Stimulated activated CD4-positive, alpha-beta T cell treated with anti-CD3 and anti-CD28 coated beads, Interleukin-4, amount 100 ng/mL, for 4 hours (primary cell): Measurements from ENCODE around the gene MMP17.
"Not testable (repeated sequence)": the region's sequence is repeated elsewhere in the genome, so short reads cannot be mapped to it uniquely, and the experiment has no call there.

Source experiments
- DNase-seq, 2 experiments: peaks; one replicate each; pipeline ENCODE4 v3.0.0-alpha.2; 2020

Gene MMP17

DNA sequence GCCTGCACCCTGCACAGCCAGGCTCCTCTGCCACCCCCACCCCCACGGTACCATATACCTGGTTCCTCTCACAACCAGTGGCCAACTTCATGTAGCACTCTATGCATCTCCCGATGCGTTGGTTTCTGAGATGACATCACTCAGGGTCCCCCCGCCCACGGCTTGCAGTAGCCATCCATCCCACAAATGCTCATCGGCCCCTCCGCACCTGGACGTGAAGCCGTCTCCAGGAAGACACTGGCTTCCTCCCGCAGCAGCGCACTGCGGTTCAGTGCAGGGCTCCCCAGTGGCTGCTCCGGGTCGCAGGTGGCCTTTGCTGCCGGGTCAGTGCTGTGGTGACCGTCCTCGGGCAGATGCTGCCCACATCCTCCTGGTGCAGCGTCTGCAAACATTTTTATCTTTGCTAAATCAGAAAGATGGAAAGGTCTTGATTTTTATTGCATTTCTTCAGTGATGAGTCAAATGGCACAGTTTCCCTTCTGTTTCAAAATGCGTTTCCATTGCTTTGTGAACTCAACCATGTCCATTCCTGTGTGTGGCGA lies 27.5 kb upstream of the MMP17 start:
- DNase-seq, result no peak

DNA sequence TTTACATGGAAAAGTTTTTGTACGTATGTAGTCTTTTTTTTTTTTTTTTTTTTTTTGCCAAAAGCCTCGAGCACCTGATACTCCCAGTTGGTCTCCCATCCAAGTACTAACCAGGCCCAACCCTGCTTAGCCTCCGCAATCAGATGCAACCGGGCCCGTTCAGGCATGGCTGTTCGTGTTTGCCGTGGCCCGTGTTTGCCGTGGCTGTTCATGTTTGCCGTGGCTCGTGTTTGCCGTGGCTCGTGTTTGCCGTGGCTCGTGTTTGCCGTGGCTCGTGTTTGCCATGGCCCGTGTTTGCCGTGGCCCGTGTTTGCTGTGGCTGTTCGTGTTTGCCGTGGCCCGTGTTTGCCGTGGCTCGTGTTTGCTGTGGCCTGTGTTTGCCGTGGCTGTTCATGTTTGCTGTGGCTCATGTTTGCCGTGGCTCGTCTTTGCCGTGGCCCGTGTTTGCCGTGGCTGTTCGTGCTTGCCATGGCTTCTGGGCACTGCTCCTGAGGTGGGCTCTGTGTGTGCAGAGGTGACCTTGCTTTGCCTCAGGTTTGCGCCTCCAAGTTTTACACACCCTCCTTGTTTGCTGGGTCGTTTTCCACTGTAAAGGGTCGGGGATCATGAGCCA lies 26.8 kb upstream of the MMP17 start:
- DNase-seq, result no peak

DNA sequence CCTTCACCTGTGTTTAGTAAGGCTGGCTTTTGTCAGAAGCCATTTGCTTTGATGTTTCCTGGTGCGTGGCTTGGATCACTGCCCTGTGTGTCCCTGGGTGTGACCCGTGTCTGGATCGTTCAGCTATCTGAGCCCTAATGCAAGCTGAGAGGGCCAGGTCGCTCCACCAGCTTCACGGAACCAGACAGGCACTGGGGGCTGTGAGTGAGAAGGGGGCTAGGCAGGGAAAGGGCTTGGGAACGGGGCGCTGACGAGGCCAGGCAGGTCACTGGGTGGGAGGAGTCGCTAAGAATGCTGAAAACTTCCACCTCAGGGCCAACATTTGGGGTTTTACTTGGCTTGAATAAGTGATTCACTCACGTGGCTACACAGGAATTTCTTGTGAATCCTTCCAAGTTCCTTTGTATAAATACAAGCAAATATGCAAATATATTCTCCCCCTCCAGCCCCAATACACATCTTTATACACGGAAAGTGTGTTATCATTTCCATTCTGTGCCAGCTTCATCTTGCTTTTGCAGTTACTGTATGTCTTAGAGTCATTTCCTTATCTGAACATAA lies 24.2 kb upstream of the MMP17 start:
- no peak for DNase-seq

DNA sequence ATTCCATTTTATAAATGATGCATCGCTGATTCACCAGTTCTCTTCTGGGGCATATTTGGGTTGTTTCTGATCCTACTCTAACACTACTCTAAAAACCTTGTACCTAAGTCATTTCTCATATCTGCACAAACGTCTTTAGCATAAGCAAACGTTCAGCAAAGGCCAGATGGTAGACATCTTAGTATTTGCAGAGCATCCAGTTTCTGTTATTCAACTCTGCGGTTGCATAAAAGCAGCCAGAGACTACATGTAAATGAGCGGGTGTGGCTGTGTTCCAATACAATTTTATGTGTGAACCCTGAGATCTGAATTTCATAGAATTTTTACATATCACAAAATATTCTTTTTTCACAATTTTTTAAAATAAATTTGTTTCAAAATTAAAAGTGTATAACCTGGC lies 22.8 kb upstream of the MMP17 start:
- DNase-seq, result no peak

DNA sequence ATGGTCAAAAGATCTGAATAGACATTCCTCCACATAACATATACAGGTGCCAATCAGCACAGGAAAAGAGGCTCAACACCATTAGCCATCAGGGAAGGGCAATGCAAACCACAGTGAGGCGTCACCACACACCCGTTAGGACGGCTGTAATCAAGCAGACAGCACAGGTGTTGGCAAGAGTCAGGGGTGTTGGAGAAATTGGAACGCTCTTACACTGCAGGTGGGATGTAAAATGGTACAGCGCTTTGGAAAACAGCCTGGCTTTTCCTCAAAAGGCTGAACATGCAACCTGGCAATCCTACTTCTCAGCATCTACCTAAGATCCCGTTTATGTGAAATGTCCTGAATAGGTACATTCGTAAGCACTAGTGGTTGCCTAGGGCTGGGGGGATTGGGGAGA lies 21.5 kb upstream of the MMP17 start:
- DNase-seq, result no peak

DNA sequence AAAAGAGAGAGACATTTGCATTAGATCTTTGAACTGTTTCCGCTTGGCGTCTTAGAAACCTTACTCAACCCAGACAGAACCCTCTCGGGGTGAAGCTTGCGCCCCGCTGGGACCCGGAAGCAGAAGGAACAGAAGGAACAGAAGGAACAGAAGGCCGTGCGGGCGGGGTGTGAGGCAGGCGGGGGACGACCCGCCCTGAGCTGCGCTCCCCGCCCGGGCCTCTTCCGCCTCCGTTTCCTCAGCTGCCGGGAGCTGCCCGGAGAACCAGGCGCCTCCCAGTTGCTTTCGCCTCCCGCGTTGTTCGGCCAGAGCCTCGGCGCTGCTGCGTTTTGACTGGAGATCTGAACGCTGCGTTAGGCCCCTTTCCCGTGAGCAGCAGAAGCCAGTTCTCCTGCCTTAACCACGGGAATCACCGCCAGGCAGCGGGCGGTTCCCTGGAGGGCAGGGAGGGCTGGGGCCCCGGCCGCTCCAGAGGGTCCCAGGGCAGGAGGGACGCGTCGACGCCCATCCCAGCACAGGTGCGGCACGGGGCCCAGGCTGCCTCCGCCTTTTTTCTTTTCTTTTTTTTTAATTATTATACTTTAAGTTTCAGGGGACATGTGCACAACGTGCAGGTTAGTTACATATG lies 19.3 kb upstream of the MMP17 start:
- DNase-seq, result no peak

DNA sequence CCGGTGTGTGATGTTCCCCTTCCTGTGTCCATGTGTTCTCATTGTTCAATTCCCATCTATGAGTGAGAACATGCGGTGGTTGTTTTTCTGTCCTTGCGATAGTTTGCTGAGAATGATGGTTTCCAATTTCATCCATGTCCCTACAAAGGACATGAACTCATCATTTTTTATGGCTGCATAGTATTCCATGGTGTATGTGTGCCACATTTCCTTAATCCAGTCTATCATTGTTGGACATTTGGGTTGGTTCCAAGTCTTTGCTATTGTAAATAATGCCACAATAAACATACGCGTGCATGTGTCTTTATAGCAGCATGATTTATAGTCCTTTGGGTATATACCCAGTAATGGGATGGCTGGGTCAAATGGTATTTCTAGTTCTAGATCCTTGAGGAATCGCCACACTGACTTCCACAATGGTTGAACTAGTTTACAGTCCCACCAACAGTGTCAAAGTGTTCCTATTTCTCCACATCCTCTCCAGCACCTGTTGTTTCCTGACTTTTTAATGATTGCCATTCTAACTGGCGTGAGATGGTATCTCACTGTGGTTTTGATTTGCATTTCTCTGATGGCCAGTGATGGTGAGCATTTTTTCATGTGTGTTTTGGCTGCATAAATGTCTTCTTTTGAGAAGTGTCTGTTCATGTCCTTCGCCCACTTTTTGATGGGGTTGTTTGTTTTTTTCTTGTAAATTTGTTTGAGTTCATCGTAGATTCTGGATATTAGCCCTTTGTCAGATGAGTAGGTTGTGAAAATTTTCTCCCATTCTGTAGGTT lies 18.5 kb upstream of the MMP17 start:
- not testable (repeated sequence) for DNase-seq

DNA sequence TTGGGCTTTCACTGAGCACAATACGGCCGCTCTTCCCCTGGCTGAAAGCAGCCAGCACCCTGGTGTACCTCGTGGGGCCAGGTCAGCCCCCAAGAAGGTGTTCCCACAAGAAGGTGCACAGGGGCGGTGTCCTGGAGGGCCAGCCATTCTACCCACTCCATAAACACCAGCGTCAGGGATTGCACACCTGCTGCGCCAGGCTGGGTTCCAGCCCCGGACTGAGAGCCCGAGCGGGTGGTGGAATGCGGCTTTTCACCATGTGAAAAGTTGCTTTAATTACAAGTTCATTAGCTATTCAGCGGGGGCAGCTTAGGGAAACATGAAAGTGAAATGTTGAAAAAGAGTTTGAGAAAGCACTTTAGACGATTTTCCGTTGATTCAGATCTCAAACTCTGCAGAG lies 17.5 kb upstream of the MMP17 start:
- DNase-seq, result no peak

DNA sequence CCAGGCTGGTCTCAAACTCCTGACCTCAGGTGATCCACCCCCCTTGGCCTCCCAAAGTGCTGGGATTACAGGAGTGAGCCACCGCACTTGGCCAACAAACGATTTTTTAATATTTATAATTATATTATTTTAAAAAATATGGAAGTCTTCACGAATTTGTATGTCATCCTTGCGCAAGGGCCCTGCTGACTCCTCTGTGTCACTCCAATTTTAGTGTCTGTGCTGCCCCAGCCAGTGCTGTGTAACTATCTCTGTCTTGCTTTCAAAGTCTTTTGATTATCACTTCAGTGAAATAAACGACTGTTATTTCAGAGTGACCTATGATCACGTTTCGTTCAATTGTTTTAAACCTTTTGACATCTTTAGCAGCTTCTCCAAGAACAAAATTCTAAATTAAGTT lies 13.1 kb upstream of the MMP17 start:
- no peak for DNase-seq

DNA sequence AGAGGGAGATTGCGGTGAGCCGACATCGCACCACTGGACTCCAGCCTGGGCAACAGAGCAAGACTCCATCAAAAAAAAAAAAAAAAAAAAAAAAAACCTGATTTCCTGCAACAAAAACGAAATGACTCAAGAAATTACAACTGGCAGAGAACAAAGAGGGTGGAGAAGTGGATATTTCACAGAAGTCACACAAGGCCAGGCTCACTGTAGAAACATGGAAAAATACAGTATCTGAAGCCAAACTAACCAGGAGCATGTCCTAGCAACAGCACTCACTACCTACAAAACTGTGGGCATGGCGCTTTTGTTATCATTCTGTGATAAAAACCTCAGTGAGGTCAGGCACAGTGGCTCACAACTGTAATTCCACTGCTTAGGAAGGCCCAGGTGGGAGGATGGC lies 11.7 kb upstream of the MMP17 start:
- no peak for DNase-seq

DNA sequence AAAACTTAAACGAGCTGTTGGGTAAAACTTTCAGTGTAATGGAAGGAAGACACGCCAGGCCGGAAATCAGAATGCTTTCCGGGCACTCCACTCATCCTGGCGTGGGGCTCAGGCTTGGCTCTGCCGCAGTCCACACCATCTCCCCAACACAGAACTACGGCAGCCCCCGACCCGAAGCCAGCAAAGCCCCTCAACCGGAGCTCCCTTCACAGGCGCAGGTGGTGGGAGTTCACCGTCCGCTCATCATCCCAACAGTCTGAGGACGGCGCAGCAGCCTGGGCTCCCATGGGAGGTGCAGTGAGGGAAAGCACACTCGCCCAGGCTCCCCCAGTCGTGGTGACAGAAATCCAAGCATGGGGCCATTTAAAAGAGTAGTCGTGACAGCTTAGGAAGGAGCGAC lies 11.0 kb upstream of the MMP17 start:
- DNase-seq, result no peak

DNA sequence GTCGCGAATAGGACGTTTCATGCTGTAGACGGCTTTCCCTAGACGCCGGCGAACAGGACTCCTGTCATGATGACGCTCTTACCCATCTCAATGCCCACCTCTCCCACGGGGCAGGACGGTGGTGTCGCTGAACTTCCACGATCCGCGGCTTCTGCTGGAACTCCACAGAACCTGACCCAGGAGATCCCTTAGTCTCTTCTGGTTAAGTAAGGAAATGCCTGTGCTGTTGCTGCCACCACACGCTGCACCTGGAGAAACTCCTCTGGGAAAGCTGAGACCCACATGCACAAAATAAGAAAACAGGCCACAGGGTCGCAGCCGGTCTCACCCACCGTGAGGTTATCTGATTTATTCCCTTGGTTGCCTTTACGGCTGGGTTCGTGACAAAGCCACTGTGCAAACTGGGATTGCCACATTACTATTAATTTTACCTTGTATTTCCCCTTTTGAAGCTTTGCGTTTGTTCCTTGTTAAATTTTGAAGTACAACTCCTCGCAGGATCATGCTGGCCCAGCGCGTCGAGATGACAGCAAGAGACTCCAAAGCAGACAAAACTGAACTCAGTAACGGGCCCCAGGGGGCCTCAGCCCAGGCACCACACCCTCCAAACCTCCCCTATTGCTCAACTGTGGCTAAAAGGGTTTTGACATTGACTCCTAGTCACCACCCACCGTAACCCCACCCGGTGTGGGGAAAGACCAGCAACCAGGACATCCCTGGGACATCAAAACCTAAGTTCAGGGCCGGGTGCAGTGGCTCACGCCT lies 9.2 kb upstream of the MMP17 start:
- no peak for DNase-seq

DNA sequence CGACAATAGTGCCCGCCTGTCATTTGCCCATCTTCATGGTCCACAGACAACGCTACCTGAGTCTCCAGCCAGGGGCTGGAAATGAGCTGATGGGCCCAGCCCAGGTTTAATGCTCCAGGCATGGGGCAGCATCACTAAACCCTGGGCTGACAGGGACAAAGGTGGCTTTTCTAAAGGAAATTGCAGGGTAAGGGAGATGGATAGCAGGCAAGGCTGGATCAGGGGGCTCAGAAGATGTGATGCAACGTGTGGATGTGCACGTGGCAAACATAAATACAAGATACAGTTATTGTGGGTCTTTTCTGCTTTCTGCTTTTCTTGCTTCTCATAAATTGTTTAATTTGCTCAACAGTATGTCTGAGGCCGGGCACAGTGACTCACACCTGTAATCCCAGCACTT lies 3.7 kb upstream of the MMP17 start:
- DNase-seq, result no peak

DNA sequence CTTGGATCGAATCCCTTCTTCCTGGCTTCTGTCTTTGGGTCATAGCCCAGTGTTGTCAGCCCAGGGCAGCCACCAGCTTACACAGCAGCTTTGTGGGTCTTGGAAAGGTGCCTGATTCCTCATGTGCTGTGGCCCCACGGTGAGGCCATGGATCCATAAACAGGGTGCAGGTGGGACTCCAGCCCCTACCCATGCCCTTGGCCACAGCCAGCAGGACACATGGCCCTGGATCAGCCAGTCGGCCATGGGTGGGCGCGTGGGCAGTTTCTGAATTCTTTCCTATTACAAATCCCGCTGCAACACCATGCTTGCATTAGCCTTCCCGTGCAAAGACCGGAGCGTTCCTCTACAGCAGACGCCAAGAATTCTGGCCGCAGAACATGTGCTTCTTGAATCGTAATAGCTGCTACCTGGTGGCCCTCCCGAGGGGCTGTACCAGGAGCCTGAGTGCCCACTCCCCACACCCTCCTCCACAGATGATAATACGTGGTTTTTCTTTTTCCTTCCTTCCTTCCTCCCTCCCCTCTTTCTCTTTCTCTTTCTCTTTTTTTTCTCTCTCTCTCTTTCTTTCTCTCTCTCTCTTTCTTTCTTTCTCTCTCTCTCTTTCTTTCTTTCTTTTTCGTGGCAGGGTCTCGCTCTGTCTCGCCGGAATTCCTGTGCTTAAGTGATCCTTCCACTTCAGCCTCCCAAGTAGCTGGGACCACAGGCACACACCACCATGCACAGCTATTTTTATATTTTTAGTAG lies 2.9 kb upstream of the MMP17 start:
- no peak for DNase-seq

DNA sequence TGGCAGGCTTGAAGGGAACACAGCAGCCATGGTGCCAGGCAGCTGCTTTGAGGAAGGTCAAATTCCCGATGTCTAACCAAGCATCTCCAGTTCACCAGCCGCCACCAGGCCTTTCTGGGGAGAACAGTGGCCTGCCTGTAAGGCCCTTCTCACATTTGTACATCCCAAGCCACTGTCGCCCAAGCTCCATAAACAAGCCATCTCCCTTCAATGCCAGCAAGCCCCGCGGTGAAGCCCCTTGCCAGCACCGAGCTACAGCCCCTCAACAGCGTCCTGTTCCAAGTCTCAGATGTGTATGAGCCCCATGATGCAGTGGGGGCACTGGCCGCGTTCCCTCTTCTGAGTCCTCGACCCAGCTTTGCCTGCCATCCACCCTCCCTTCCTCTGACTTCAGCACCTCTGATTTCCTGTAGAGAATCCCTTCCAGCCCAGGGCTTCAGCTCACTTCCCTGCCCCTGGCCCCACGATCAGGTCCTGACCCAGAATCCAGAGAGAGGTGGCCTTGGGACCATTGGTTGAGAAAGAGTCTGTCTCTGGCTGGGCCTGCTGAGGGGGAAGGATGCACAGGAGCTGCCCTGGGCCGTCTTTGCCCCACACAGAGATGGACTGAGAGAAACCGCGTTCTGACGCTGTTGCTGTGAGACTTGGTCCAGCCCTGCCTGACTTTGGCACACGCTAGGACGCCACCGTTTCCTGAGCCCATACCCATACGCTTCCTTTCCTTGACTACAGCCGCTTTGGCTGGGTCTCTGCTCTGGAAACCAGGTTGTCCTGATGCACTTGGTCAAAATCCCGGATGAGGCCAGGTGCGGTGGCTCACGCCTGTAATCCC lies 1.9 kb upstream of the MMP17 start:
- DNase-seq, result no peak

DNA sequence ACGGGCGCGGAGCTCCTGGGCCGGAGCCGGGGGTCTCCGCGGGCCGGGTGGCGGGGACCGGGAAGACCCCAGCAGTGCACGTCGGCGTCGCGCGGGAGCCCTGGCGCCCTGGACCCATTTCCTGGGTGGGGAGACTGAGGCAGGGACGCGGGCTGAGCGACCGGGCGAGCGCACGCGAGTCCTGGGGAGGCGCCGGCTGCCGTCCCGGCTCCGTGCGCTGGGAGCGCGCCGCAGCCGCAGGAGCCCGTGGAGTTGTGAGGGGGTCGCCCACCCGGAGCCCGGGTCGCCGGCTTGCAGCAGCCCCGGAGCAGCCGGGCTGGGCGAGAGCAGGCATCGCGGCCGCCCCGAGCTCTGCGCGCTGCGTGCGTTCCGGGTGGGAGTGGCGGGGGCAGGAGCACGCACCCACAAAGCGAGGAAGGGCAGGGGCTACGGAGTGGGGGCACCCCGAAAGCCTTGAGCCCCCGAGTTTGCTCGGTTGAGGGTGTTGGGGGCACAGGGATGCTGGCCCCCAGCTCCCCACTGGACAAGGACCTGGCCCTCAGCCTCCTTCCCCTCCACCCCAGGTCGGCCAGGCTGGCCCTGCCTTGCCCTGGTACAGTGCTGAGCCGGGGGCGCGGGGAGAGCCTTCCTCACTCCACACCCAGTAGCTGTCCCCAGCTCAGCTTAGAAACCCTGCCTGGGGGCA lies 620 bp downstream of the MMP17 start:
- DNase-seq, result no peak

DNA sequence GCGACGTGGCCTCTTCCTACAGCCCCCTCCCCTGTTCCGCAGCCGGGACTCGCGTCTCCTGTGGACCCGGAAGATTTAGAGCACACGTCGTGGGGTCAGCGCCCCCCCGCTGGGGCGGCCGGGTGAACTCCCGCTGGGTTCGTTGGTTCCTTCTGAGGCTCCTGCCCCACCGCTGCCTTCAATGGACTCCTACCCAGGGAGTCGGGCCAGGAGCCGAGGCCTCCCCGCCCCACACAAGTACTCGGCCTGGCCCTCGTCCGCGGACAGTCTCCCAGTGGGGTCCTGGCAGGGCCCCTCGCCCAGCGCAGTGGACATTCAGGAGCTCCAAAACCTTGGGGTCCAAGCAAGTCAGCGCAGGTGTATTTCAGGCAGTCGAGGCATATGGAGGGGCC lies 1.2 kb downstream of the MMP17 start:
- DNase-seq, result no peak

DNA sequence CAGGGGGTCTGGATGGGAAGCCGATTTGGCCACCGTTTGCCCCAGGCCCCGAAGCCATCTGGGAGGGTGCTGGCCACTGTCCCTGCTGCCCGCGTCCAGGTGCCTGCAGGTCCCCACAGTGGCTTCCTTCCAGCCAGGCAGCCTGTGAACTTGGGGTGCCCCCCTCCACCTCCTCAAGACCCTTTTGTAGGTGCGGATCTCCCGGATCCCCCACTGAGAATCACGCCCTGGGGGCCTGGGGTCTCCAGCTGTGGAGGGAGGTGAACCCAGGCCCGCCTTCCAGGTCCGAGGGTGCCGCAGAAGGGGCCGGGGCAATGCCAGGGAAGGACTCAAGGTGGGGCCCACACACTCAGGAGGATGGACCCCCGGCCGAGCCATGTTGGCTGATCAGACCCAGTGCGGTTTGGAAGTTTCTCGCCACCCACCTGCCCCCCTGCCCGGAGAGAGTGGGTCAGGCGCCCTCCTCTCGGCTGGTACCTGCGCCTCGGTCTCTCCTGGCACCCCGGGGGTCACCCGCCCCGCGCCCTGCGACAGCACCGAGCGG lies 1.7 kb downstream of the MMP17 start:
- no peak for DNase-seq

DNA sequence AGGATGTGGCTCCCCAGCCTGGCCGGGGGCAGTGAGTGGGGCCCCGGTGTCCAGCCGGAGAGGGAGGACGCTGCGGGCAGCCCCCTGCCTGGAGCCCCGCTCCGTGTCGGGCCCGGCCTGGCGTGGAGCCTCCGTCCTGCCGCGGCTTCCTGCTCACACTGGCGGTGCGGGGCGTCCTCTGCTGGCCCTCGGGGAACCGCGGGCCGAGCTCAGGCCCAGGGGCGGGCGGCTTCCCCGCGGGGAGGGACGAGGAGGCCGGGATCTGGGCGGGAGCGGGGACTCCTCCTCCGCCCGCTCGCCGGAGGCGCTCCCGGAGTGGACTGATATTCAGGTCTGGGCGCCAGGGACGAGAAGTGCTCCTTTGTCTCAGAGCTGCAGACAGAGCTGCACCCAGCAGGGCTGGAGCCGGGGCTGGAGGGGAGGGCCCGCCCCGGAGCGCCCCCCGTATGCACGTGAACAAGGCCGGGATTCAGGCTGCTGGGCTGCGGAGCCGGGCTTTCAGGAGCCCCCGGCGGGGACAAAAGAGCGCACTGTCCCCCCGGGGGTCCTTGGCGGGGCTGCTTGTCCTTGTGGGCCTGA lies 2.2 kb downstream of the MMP17 start:
- no peak for DNase-seq
